Mesenteric fat pad (tissue), 1 donor: ENCODE measurements around the gene MET. TPM values are rescaled to one million over a fixed set of nuclear protein-coding genes. Genes with fewer than 3 reads are reported as not detected.

Experiments
- DNase-seq: peaks from one replicate; pipeline ENCODE4 v3.0.0-alpha.2; 2020; ENCODE audit warnings: low spot score
- total RNA-seq: library from RNA; stranded (reverse); fragmentation: NEBNext Ultra II Directional; extraction: Animal tissue kit (Norgen Biotek cat#: 25700); gene quantifications from one replicate; pipeline ENCODE4 v1.2.1, GENCODE V29; 2021
- donor health status: DM: yes; HTN: yes; CAD: no.

MET gene
- total RNA-seq, 1 donor from 2014 or later, result 18.4 TPM

DNA sequence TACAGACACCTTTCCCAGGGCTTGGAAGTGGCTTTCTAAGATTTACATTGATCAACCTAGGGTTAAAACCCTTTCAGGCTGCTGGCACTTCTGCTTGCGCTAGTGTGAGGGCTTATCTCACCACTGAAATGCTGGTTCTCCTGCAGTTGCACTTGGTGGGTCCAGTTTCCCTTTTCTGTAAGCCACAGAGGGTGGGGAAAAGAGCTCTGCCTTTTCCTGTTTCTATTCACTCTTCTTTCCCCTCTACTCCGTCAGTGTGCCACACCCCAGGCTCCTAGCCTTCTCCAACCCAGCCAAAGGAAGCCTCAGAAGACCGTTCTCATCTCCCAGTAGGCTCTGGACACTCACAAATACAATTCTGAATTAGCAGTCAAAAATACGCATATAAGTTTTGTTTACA is 171.4 kb downstream of the MET start:
- DNase-seq, result no peak

Other genes with a start within 250 kb of the MET start
- 170 TPM for gene CAV2, start 172.5 kb upstream of the MET start, total RNA-seq
- 473 TPM for gene CAV1, start 147.2 kb upstream of the MET start, total RNA-seq
- gene CAPZA2, start 190.4 kb downstream of the MET start, total RNA-seq, result 246 TPM